ENCODE data around the gene SESN1.

Gene SESN1

GRCh38 chr6:108937170-108937569 lies 157.5 kb downstream of the SESN1 start:
- FAIRE-seq (no peak), DNase-seq (ENCODE audit: insufficient read length, low spot score) (no peak)
- no peak for TF ChIP-seq POLR2A (IDR thresholded peaks at IDR 0.05; ENCODE audit: low read depth, low read length)

Data from H54 (cell line).